HepG2 (cell line): ENCODE data around the gene LRRC15. TPM values are rescaled to one million over a fixed set of nuclear protein-coding genes. Genes with fewer than 3 reads are reported as not detected.
A peak's percentile ranks its signal among the peaks of the same experiment; 100 is the strongest.

Experiments
- ATAC-seq: fragments of 200-7000 bp; cut with Tn5 transposase; 3 replicates; pipeline ENCODE4 v1.9.1; 2020; ENCODE audit warnings: mild to moderate bottlenecking, moderate library complexity
- BruUV-seq: library from RNA; stranded (reverse); fragments of 400-500 nt; replicated peaks from 2 replicates; lab custom pipeline; 2021; lab: Mats Ljungman, UMichigan
- CTCF ChIA-PET: fragments of 300-600 bp; formaldehyde crosslinking; extraction: SDS; loops from one replicate; lab custom pipeline; 2021; ENCODE audit warnings: low total read pairs, inconsistent platforms, low intra/inter-chr PET ratio; lab: Yijun Ruan, JAX
- POLR2A ChIA-PET: fragments of 350-600 bp; sonication (Branson Sonifier 250); formaldehyde crosslinking; loops from one replicate; lab custom pipeline; 2020; ENCODE audit warnings: antibody characterized with exemption, inconsistent platforms; lab: Yijun Ruan, JAX
- DNase-seq: peaks from one replicate; pipeline ENCODE4 v3.0.0-alpha.2; 2015; ENCODE audit warnings: low spot score
- FAIRE-seq: peaks from 3 replicates; lab custom pipeline; 2011; peaks lifted over from hg19 to GRCh38; lab: Jason Lieb, UNC
- H2AFZ ChIP-seq: one replicate; pipeline ENCODE4 v1.6.1; 2011; ENCODE audit warnings: low read length, inconsistent platforms
- H3K27ac ChIP-seq: fragments of 300-600 bp; 3 replicates; pipeline ENCODE4 v1.8.0; 2011; ENCODE audit warnings: mixed run types, mild to moderate bottlenecking, mixed read lengths, low read length, inconsistent platforms; ENCODE audit not compliant: insufficient read depth; ENCODE audit errors: extremely low read length
- H3K27me3 ChIP-seq, 2 experiments: fragments of 200-600 bp in 1 of 2; 2 replicates in 1 of 2; 3 replicates in 1 of 2; pipeline versions ENCODE4 v1.6.0 to v1.8.0; 2011; ENCODE audit warnings: low read length in 2 of 2, mild to moderate bottlenecking in 2 of 2, moderate library complexity in 2 of 2, inconsistent platforms in 1 of 2; ENCODE audit not compliant: insufficient read depth in 2 of 2, control insufficient read depth in 1 of 2
- H3K36me3 ChIP-seq, 2 experiments: fragments of 200-600 bp in 1 of 2; replicated peaks in 1 of 2; 2 replicates in 1 of 2; 3 replicates in 1 of 2; pipeline versions ENCODE4 v1.5.1 to v1.8.0; 2011; ENCODE audit warnings: low read length in 2 of 2, inconsistent platforms in 1 of 2; ENCODE audit not compliant: insufficient read depth in 2 of 2, control insufficient read depth in 1 of 2
- H3K4me1 ChIP-seq: 2 replicates; pipeline ENCODE4 v1.5.1; 2012; ENCODE audit warnings: low read length, inconsistent platforms; ENCODE audit not compliant: insufficient read depth
- H3K4me2 ChIP-seq: 2 replicates; pipeline ENCODE4 v1.6.0; 2011; ENCODE audit warnings: low read depth, low read length, inconsistent platforms
- H3K4me3 ChIP-seq, 3 experiments: fragments of 200-600 bp in 1 of 3; sonication (generic), shearing (Covaris generic) in 1 of 3; replicated peaks in 1 of 3; 2 replicates each; pipeline ENCODE4 v1.5.1; 2011 to 2016; ENCODE audit warnings: low read length in 3 of 3, inconsistent platforms in 2 of 3, low read depth in 2 of 3, mild to moderate bottlenecking in 2 of 3, control low read depth in 1 of 3, mixed read lengths in 1 of 3; ENCODE audit not compliant: insufficient read depth in 1 of 3
- H3K79me2 ChIP-seq: one replicate; pipeline ENCODE4 v1.6.1; 2011; ENCODE audit warnings: low read length, inconsistent platforms; ENCODE audit not compliant: insufficient read depth
- H3K9ac ChIP-seq: 2 replicates; pipeline ENCODE4 v1.6.0; 2011; ENCODE audit warnings: mild to moderate bottlenecking, low read depth, low read length, inconsistent platforms; ENCODE audit not compliant: insufficient read depth
- H3K9me3 ChIP-seq: 2 replicates; pipeline ENCODE4 v1.5.1; 2012; ENCODE audit warnings: mild to moderate bottlenecking, low read length
- H4K20me1 ChIP-seq: 2 replicates; pipeline ENCODE4 v1.6.0; 2011; ENCODE audit warnings: inconsistent platforms, mild to moderate bottlenecking, low read length, moderate library complexity; ENCODE audit not compliant: insufficient read depth
- ARHGAP35 ChIP-seq: sonication (generic); formaldehyde crosslinking; IDR thresholded peaks from 2 replicates; pipeline ENCODE4 v1.9.0; 2022; ENCODE audit warnings: mild to moderate bottlenecking, inconsistent platforms, moderate library complexity, missing genetic modification reagents, borderline replicate concordance
- TFDP2 ChIP-seq: sonication (generic); formaldehyde crosslinking; IDR thresholded peaks from 2 replicates; pipeline ENCODE4 v1.4.0; 2020; ENCODE audit warnings: missing genetic modification reagents
- ZNF230 ChIP-seq: sonication (generic); formaldehyde crosslinking; IDR thresholded peaks from 2 replicates; pipeline ENCODE4 v1.4.0; 2020; ENCODE audit warnings: mild to moderate bottlenecking, missing genetic modification reagents
- ZNF550 ChIP-seq: sonication (generic); formaldehyde crosslinking; IDR thresholded peaks from 2 replicates; pipeline ENCODE4 v1.4.0; 2020; ENCODE audit warnings: mild to moderate bottlenecking, missing genetic modification reagents, borderline replicate concordance
- WGBS: methylation state at CpG from one replicate; pipeline ENCODE4 v1.1.6; 2017; ENCODE audit warnings: low lambda C conversion rate; 5-methylcytosine and 5-hydroxymethylcytosine counted together
- in situ Hi-C: cut with HindIII; loops from 2 replicates; pipeline ENCODE4 v1.10.0; 2017; ENCODE audit warnings: low pct_unique_long_range_greater_than_20kb; ENCODE audit not compliant: extremely low pct_ligation_motif_present
- intact Hi-C: fragments of 100-400 bp; cut with micrococcal nuclease; formaldehyde crosslinking; loops from one replicate; pipeline ENCODE4 v1.10.0; 2022; ENCODE audit not compliant: unreplicated experiment
- polyA plus RNA-seq, 8 experiments: library from polyadenylated mRNA; depleted of rRNA in 3 of 8; stranded (reverse) in 7 of 8; unstranded in 1 of 8; fragments of >200 nt; fragmentation: Illumina TruSeq in 4 of 8; extraction: Trizol in 4 of 8; gene quantifications; 2 replicates each; pipeline versions ENCODE4 v1.2.1 to v1.2.3, GENCODE V29; 2011 to 2016; ENCODE audit warnings: low read depth in 4 of 8, missing spikeins in 1 of 8, mixed read lengths in 1 of 8; ENCODE audit not compliant: insufficient read depth in 1 of 8
- total RNA-seq, 5 experiments: library from RNA; depleted of rRNA; stranded (reverse); fragments of >200 nt; fragmentation: Illumina TruSeq; extraction: Trizol; gene quantifications; 2 replicates each; pipeline ENCODE4 v1.2.3, GENCODE V29; 2016; ENCODE audit warnings: low read depth in 1 of 5

LRRC15 gene
- total and polyA plus RNA-seq, 2 of the 13 experiments (the other 11 are each of a cell fraction or from before 2014, with no cell fraction given) = not detected

- CTCF ChIA-PET = no interaction called here
- Histone ChIP-seq H3K4me1 (peaks cover 79% of the 10 kb centered on the region), H3K79me2 (no peaks in the 10 kb centered on the region), H3K4me2 (0 out of 2 replicates have a peak overlapping the region, but pooled peaks have one; percentile 8)
- intact Hi-C loops = no loop called here
- TF ChIP-seq ZNF550 = no peak
- no peak for TF ChIP-seq ARHGAP35 (CRISPR knock-in tag)
- no peak for TF ChIP-seq TFDP2 (CRISPR knock-in tag)
- TF ChIP-seq ZNF230 (CRISPR knock-in tag) = no peak
- TF ChIP-seq, all 625 proteins: peak for 0
- POLR2A ChIA-PET = interaction anchor here (0.6 to 1.4 kb wide), 3 partner anchors 11 to 186 kb away, joined by 3 read pairs; partner anchors contain the start of gene HES1
- H3K4me3 ChIP-seq = no peak overlapping the region; a peak in 1 of 6 replicates
- ATAC-seq (no peak), FAIRE-seq (no peak), DNase-seq (no peak)
- H3K9ac ChIP-seq = no peak overlapping the region
- BruUV-seq = no TSS peak
- in situ Hi-C loops = loop anchor here (25.0 kb wide), 1 partner anchor 660 kb away; no protein-coding TSS in a partner anchor
- no peaks in the 10 kb centered on the region for H3K36me3 ChIP-seq
- no peaks in the 10 kb centered on the region for H3K27me3 ChIP-seq
- no peaks in the 10 kb centered on the region for H4K20me1 ChIP-seq
- peaks cover 10% of the 10 kb centered on the region; the same call in 1 of the 2 replicates for H3K9me3 ChIP-seq
- 90% methylated on average over 23 of the region's 26 CpGs for WGBS
- H3K27ac ChIP-seq = peak overlapping the region; percentile 65
- no peak overlapping the region for H2AFZ ChIP-seq
Observed at GRCh38 chr3:194321693-194322640, 47.6 kb downstream of the LRRC15 start.
